Measurements from ENCODE around the gene WRNIP1. TPM values are rescaled to one million over a fixed set of nuclear protein-coding genes. Genes with fewer than 3 reads are reported as not detected.

WRNIP1 gene
- total RNA-seq, 2 donors from 2014 or later, result 34.0 to 45.3 TPM

GRCh38 chr6:2818593-2818992, 53.4 kb downstream of the WRNIP1 start:
- H3K9me3 ChIP-seq (ENCODE audit: control insufficient read depth, low read length, poor library complexity, severe bottlenecking), result no peaks in the 10 kb centered on the region
- H3K4me1 Mint-ChIP-seq, result peaks cover 4% of the 10 kb centered on the region
- H3K27me3 Mint-ChIP-seq, result no peaks in the 10 kb centered on the region
- H3K36me3 Mint-ChIP-seq (ENCODE audit: low read depth), result peaks cover 7% of the 10 kb centered on the region
- ATAC-seq, result no peak
- H3K4me3 Mint-ChIP-seq, result no peak overlapping the region
- no peak overlapping the region for H3K27ac Mint-ChIP-seq
- no peak for DNase-seq

DNA sequence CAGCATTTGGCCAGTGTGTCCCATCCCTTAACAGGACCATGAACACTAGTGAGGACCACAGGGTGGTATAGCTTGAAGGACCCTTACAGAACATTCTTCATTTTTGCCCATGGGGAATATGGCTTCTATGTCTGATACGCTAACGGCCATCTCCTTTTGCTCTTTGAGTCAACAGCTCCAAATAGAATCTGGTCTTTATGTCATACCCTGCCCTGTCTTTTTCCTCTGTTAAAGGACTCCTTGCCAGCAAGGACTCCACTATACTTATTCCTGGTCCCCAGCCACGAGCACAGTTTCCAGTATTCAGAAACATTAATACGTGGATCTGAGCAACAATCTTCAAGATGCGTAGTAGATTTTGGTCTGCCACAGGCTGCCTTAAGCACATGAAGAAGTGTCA, 53.9 kb downstream of the WRNIP1 start:
- no peaks in the 10 kb centered on the region for H3K9me3 ChIP-seq (ENCODE audit: control insufficient read depth, low read length, poor library complexity, severe bottlenecking)
- Mint-ChIP-seq H3K4me3 (no peak overlapping the region), H3K36me3 (ENCODE audit: low read depth) (peaks cover 7% of the 10 kb centered on the region), H3K27me3 (no peaks in the 10 kb centered on the region), H3K4me1 (peaks cover 4% of the 10 kb centered on the region), H3K27ac (no peak overlapping the region)
- ATAC-seq (no peak), DNase-seq (no peak)

- DNase-seq (no peak), ATAC-seq (no peak)
- Mint-ChIP-seq H3K27ac (no peak overlapping the region), H3K4me1 (peaks cover 9% of the 10 kb centered on the region), H3K27me3 (no peaks in the 10 kb centered on the region), H3K36me3 (ENCODE audit: low read depth) (peaks cover 7% of the 10 kb centered on the region), H3K4me3 (no peak overlapping the region)
- H3K9me3 ChIP-seq (ENCODE audit: control insufficient read depth, low read length, poor library complexity, severe bottlenecking), result no peaks in the 10 kb centered on the region
Measured at GRCh38 chr6:2819978-2820377, 54.8 kb downstream of the WRNIP1 start.

GRCh38 chr6:2820415-2820814, 55.2 kb downstream of the WRNIP1 start:
- no peaks in the 10 kb centered on the region for H3K27me3 Mint-ChIP-seq
- ATAC-seq, result no peak
- no peak overlapping the region for H3K27ac Mint-ChIP-seq
- peaks cover 9% of the 10 kb centered on the region for H3K4me1 Mint-ChIP-seq
- no peak overlapping the region for H3K4me3 Mint-ChIP-seq
- no peaks in the 10 kb centered on the region for H3K9me3 ChIP-seq (ENCODE audit: control insufficient read depth, low read length, poor library complexity, severe bottlenecking)
- peaks cover 7% of the 10 kb centered on the region for H3K36me3 Mint-ChIP-seq (ENCODE audit: low read depth)
- no peak for DNase-seq

DNA sequence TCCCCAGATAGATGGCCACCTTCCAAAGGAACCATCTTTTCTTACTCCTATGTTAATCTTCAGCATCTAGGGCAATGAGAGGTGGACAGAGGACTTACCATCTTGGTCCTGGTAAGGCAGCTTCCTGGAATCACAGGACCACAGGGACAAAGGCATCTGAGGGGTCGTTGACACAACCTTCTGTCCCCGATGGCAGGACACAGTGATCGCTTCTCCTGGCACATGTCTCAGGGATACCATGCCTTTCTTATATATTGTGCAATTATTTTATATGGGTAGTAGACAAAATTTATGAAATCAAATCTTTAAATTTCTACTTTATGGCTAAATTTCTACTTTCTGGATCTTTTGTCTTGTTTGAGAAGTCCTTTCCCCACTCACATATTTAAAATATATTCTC, 56.4 kb downstream of the WRNIP1 start:
- ATAC-seq (no peak), DNase-seq (no peak)
- Mint-ChIP-seq H3K4me1 (peaks cover 9% of the 10 kb centered on the region), H3K27ac (no peak overlapping the region), H3K27me3 (no peaks in the 10 kb centered on the region), H3K36me3 (ENCODE audit: low read depth) (peaks cover 7% of the 10 kb centered on the region), H3K4me3 (no peak overlapping the region)
- no peaks in the 10 kb centered on the region for H3K9me3 ChIP-seq (ENCODE audit: control insufficient read depth, low read length, poor library complexity, severe bottlenecking)

DNA sequence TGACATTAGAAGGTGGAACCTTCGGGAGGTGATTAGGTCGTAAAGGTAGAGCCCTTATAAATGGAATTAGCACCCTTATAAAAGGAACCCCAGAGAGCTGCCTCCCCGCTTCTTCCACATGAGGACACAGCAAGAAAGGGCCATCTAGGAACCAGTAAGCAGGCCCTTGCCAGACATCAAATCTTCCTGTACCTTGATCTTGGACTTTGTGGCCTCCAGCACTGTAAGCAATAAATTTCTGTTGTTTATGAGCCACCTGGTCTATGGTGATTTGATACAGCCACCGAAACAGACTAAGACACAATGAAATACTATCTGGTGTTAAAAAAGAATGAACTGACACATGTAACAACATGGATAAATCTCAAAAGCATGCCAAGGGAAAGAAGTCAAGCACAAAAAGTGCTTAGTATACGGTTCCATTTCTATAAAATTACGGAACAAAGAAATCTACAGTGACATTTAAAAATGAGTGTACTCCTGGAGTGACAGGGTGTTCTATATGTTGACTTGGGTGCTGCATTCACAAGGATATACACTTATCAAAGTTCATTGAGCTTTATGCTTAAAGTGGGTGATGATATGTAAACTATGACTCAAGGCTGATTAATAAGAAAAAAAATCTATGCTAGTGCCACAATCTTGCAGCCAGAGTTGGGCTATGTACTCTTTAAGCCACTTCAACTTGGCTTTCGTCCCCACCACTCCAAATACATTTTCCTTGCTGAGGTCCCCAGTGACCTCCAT, 58.1 kb downstream of the WRNIP1 start:
- DNase-seq (no peak), ATAC-seq (no peak)
- Mint-ChIP-seq H3K4me1 (peaks cover 6% of the 10 kb centered on the region), H3K27me3 (no peaks in the 10 kb centered on the region), H3K27ac (no peak overlapping the region), H3K36me3 (ENCODE audit: low read depth) (peaks cover 2% of the 10 kb centered on the region), H3K4me3 (no peak overlapping the region)
- no peaks in the 10 kb centered on the region for H3K9me3 ChIP-seq (ENCODE audit: control insufficient read depth, low read length, poor library complexity, severe bottlenecking)

- no peaks in the 10 kb centered on the region for H3K9me3 ChIP-seq (ENCODE audit: control insufficient read depth, low read length, poor library complexity, severe bottlenecking)
- Mint-ChIP-seq H3K4me3 (no peak overlapping the region), H3K27ac (no peak overlapping the region), H3K36me3 (ENCODE audit: low read depth) (peaks cover 2% of the 10 kb centered on the region), H3K4me1 (peaks cover 8% of the 10 kb centered on the region), H3K27me3 (no peaks in the 10 kb centered on the region)
- DNase-seq, result no peak
- no peak for ATAC-seq
Measured at GRCh38 chr6:2826131-2826530, 60.9 kb downstream of the WRNIP1 start.

DNA sequence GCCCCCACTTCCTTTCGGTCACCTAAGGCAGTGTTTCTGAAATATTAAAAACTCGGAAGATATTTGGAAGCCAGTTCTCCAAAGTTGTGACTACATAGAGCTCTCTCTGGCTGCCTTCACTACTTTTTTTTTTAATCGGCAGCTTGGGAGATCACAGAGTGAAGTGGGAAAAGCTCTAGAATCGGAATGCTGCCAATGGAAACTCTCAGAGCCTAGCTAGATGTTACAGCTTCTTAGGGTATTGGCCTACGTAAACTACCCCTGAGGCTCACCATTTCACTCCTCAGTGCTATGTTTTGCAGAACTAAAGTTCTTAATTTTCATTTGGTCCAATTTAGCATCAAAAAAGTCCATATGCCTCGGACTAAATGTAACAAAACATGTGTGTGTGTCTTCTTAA, 61.9 kb downstream of the WRNIP1 start:
- no peak for ATAC-seq
- no peak for DNase-seq
- H3K9me3 ChIP-seq (ENCODE audit: control insufficient read depth, low read length, poor library complexity, severe bottlenecking), result no peaks in the 10 kb centered on the region
- Mint-ChIP-seq H3K36me3 (ENCODE audit: low read depth) (peaks cover 2% of the 10 kb centered on the region), H3K27ac (no peak overlapping the region), H3K4me1 (peaks cover 9% of the 10 kb centered on the region), H3K4me3 (no peak overlapping the region), H3K27me3 (no peaks in the 10 kb centered on the region)

GRCh38 chr6:2828629-2829028, 63.4 kb downstream of the WRNIP1 start:
- no peaks in the 10 kb centered on the region for H3K9me3 ChIP-seq (ENCODE audit: control insufficient read depth, low read length, poor library complexity, severe bottlenecking)
- Mint-ChIP-seq H3K4me3 (no peak overlapping the region), H3K27me3 (no peaks in the 10 kb centered on the region), H3K27ac (no peak overlapping the region), H3K36me3 (ENCODE audit: low read depth) (no peaks in the 10 kb centered on the region), H3K4me1 (peaks cover 9% of the 10 kb centered on the region)
- DNase-seq, result no peak
- no peak for ATAC-seq

DNA sequence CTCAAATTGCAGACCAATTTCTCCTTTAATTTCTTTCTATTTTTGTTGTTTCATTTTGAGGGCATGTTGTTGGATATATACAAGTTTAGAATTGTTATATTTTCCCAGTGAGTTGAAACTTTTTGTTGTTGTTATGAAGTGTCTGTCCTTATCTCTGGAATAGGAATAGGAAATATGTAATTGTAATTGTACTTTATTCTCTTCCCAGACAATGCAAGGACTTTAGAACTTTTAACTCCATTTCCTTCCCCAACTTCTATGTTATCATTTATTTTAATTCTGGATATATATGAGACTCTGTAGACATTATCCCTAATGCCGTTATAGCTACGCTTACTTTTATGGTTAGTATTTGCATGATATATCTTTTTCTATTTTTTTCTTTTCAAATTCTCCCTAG, 64.1 kb downstream of the WRNIP1 start:
- ATAC-seq, result no peak
- no peaks in the 10 kb centered on the region for H3K27me3 Mint-ChIP-seq
- H3K4me1 Mint-ChIP-seq, result peaks cover 8% of the 10 kb centered on the region
- no peak overlapping the region for H3K27ac Mint-ChIP-seq
- DNase-seq, result no peak
- peaks cover 2% of the 10 kb centered on the region for H3K36me3 Mint-ChIP-seq (ENCODE audit: low read depth)
- no peak overlapping the region for H3K4me3 Mint-ChIP-seq
- no peaks in the 10 kb centered on the region for H3K9me3 ChIP-seq (ENCODE audit: control insufficient read depth, low read length, poor library complexity, severe bottlenecking)

DNA sequence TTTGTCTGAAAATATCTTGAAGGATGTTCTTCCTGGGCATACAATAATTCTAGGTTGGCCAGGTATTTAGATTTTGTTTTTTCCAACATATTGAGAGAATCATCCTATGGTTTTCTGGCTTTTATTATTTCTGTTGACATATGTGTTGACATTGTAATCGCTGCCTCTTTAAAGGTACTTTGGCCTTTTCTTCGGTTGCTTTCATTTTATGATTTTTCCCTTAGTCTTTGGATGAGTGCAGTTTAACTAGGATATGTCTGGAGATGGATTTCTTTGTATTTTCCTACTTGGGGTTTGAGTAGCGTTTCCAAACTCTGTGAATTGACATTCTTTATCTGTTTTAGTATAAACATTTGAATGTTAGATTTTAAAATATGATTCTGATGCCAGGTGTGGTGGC, 65.0 kb downstream of the WRNIP1 start:
- DNase-seq, result no peak
- H3K27ac Mint-ChIP-seq, result no peak overlapping the region
- H3K4me3 Mint-ChIP-seq, result no peak overlapping the region
- no peaks in the 10 kb centered on the region for H3K27me3 Mint-ChIP-seq
- peaks cover 8% of the 10 kb centered on the region for H3K4me1 Mint-ChIP-seq
- no peaks in the 10 kb centered on the region for H3K9me3 ChIP-seq (ENCODE audit: control insufficient read depth, low read length, poor library complexity, severe bottlenecking)
- H3K36me3 Mint-ChIP-seq (ENCODE audit: low read depth), result peaks cover 7% of the 10 kb centered on the region
- ATAC-seq, result no peak

- no peaks in the 10 kb centered on the region for H3K9me3 ChIP-seq (ENCODE audit: control insufficient read depth, low read length, poor library complexity, severe bottlenecking)
- peaks cover 7% of the 10 kb centered on the region for H3K36me3 Mint-ChIP-seq (ENCODE audit: low read depth)
- H3K4me3 Mint-ChIP-seq, result no peak overlapping the region
- DNase-seq (no peak), ATAC-seq (no peak)
- H3K27ac Mint-ChIP-seq, result peak overlapping the region; percentile 37
- H3K4me1 Mint-ChIP-seq, result peaks cover 8% of the 10 kb centered on the region
- no peaks in the 10 kb centered on the region for H3K27me3 Mint-ChIP-seq
Measured at GRCh38 chr6:2831392-2831791, 66.2 kb downstream of the WRNIP1 start.

- DNase-seq (no peak), ATAC-seq (no peak)
- no peak overlapping the region for H3K4me3 Mint-ChIP-seq
- H3K9me3 ChIP-seq (ENCODE audit: control insufficient read depth, low read length, poor library complexity, severe bottlenecking), result no peaks in the 10 kb centered on the region
- H3K27ac Mint-ChIP-seq, result no peak overlapping the region
- peaks cover 7% of the 10 kb centered on the region for H3K36me3 Mint-ChIP-seq (ENCODE audit: low read depth)
- no peaks in the 10 kb centered on the region for H3K27me3 Mint-ChIP-seq
- H3K4me1 Mint-ChIP-seq, result peaks cover 13% of the 10 kb centered on the region
Measured at GRCh38 chr6:2834262-2834661, 69.1 kb downstream of the WRNIP1 start.
